GM12878 (cell line): ENCODE results near the gene HDDC3. TPM values are rescaled to one million over a fixed set of nuclear protein-coding genes. Genes with fewer than 3 reads are reported as not detected.

ENCODE experiments used
- ATAC-seq: fragments of 200-7000 bp; cut with Tn5 transposase; 3 replicates; pipeline ENCODE4 v1.9.1; 2020; ENCODE audit warnings: mild to moderate bottlenecking, moderate library complexity
- BruUV-seq: library from RNA; stranded (reverse); fragments of 400-500 nt; replicated peaks from 2 replicates; lab custom pipeline; 2021; lab: Mats Ljungman, UMichigan
- CTCF ChIA-PET: fragments of 300-600 bp; sonication (Branson Sonifier 250); formaldehyde crosslinking; extraction: SDS; loops from one replicate; lab custom pipeline; 2021; ENCODE audit warnings: inconsistent platforms; lab: Yijun Ruan, JAX
- POLR2A ChIA-PET: fragments of 350-600 bp; formaldehyde crosslinking; extraction: SDS; loops from one replicate; lab custom pipeline; 2021; ENCODE audit warnings: inconsistent platforms; lab: Charles Lee
- RAD21 ChIA-PET: fragments of 300-600 bp; sonication (Branson Sonifier 250); formaldehyde crosslinking; loops from one replicate; lab custom pipeline; 2023; ENCODE audit warnings: antibody characterized with exemption; ENCODE audit not compliant: unreplicated experiment; lab: Charles Lee
- SMC1A ChIA-PET: fragments of 300-600 bp; sonication (Branson Sonifier 250); formaldehyde crosslinking; loops from one replicate; lab custom pipeline; 2023; ENCODE audit not compliant: unreplicated experiment, uncharacterized antibody; lab: Charles Lee
- DNase-seq: peaks from one replicate; pipeline ENCODE4 v3.0.0-alpha.2; 2011; ENCODE audit warnings: low read depth, low spot score
- FAIRE-seq: peaks from 3 replicates; lab custom pipeline; 2011; peaks lifted over from hg19 to GRCh38; lab: Jason Lieb, UNC
- H2AFZ ChIP-seq: 2 replicates; pipeline ENCODE4 v1.6.0; 2011; ENCODE audit warnings: low read depth, low read length, control low read depth; ENCODE audit not compliant: control insufficient read depth
- H3K27ac ChIP-seq: 2 replicates; pipeline ENCODE4 v1.5.1; 2011; ENCODE audit warnings: control low read depth; ENCODE audit not compliant: control insufficient read depth, insufficient read depth
- H3K27me3 ChIP-seq, 2 experiments: replicated peaks in 1 of 2; 2 replicates each; pipeline versions ENCODE4 v1.6.0 to v1.6.1; 2011; ENCODE audit warnings: low read length in 1 of 2; ENCODE audit not compliant: control insufficient read depth in 2 of 2, insufficient read depth in 2 of 2
- H3K36me3 ChIP-seq, 2 experiments: 2 replicates each; pipeline ENCODE4 v1.5.1; 2011; ENCODE audit warnings: low read length in 1 of 2; ENCODE audit not compliant: control insufficient read depth in 2 of 2, insufficient read depth in 2 of 2
- H3K4me1 ChIP-seq: 2 replicates; pipeline ENCODE4 v1.6.1; 2011; ENCODE audit warnings: mild to moderate bottlenecking, low read length, moderate library complexity, mixed read lengths; ENCODE audit not compliant: control insufficient read depth, insufficient read depth
- H3K4me2 ChIP-seq: 2 replicates; pipeline ENCODE4 v1.6.0; 2011; ENCODE audit warnings: control low read depth; ENCODE audit not compliant: control insufficient read depth, insufficient read depth
- H3K4me3 ChIP-seq: fragments of 200-600 bp; sonication (generic); 2 replicates; pipeline ENCODE4 v1.5.1; 2016
- H3K79me2 ChIP-seq: 2 replicates; pipeline ENCODE4 v1.6.0; 2011; ENCODE audit warnings: low read length; ENCODE audit not compliant: control insufficient read depth, insufficient read depth
- H3K9ac ChIP-seq: 2 replicates; pipeline ENCODE4 v1.8.0; 2011; ENCODE audit warnings: low read length, control low read depth, mixed read lengths; ENCODE audit not compliant: control insufficient read depth, insufficient read depth
- H3K9me3 ChIP-seq: replicated peaks from 3 replicates; pipeline ENCODE4 v1.5.1; 2011; ENCODE audit warnings: mild to moderate bottlenecking, low read length; ENCODE audit not compliant: control insufficient read depth, insufficient read depth
- H4K20me1 ChIP-seq: 2 replicates; pipeline ENCODE4 v1.6.0; 2011; ENCODE audit not compliant: control insufficient read depth, insufficient read depth
- WGBS: methylation state at CpG from one replicate; pipeline ENCODE4 v1.1.6; 2016; ENCODE audit warnings: low lambda C conversion rate; ENCODE audit not compliant: insufficient replicate concordance, insufficient coverage; ENCODE audit errors: missing lambda C conversion rate; 5-methylcytosine and 5-hydroxymethylcytosine counted together
- in situ Hi-C: fragments of 300-500 bp; cut with MboI; formaldehyde crosslinking; loops from 9 replicates; pipeline ENCODE4 v1.14.3; 2018; ENCODE audit warnings: mixed read lengths
- intact Hi-C: fragments of 100-400 bp; cut with micrococcal nuclease; formaldehyde crosslinking; loops from one replicate; pipeline ENCODE4 v1.14.2; 2022; ENCODE audit not compliant: unreplicated experiment
- polyA plus RNA-seq, 11 experiments: library from polyadenylated mRNA; depleted of rRNA in 4 of 11; unstranded in 6 of 11; stranded (reverse) in 5 of 11; fragments of >200 nt; fragmentation: Nextera tagmentation in 4 of 11; fragmentation: Illumina TruSeq in 1 of 11; extraction: Ambion mirVana in 4 of 11; extraction: Trizol in 1 of 11; gene quantifications; 1 replicate in 1 of 11; 2 replicates in 10 of 11; pipeline versions ENCODE4 v1.2.1 to v1.2.3, GENCODE V29; 2011 to 2016; ENCODE audit warnings: inconsistent platforms in 2 of 11, missing spikeins in 2 of 11, low read depth in 1 of 11
- total RNA-seq, 4 experiments: library from RNA; depleted of rRNA in 3 of 4; stranded (reverse); fragments of >200 nt in 3 of 4; fragmentation: Illumina TruSeq in 1 of 4; extraction: Trizol in 1 of 4; gene quantifications; 2 replicates each; pipeline versions ENCODE4 v1.2.1 to v1.2.3, GENCODE V29; 2013 to 2021
- TF ChIP-seq, protein P1 (sequence below): IDR thresholded peaks from 2 replicates; pipeline ENCODE4 v1.6.1; 2012; ENCODE audit warnings: improper control_type of control experiment, low read depth, low read length; ENCODE audit not compliant: insufficient replicate concordance
- TF ChIP-seq, protein P2 (sequence below): fragments of 450-650 bp; IDR thresholded peaks from 2 replicates; pipeline ENCODE4 v1.6.1; 2017; ENCODE audit warnings: mild to moderate bottlenecking, low read depth, inconsistent platforms; ENCODE audit not compliant: poor library complexity, severe bottlenecking

The HDDC3 gene
- total and polyA plus RNA-seq, 10 of the 15 experiments (the other 5 are each of a cell fraction or from before 2014, with no cell fraction given): 5.6 to 39.5 (median 23.0) TPM

DNA sequence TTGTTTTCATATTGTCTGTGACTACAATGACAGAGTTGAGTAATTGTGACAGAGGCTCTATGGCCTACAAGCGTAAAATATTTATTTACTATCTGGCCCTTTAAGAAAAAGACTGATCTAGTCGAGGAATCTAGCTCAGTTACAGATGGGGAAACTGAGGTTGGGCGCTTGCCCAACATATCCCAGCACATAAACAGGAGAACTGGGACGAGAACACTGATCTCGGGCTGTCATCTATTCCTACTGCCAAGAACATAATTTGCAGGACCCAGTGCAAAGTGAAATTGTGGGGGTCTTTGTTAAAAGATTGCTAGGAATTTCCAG lies 46.1 kb downstream of the HDDC3 start:
- H3K9me3 ChIP-seq: no peaks in the 10 kb centered on the region
- H3K79me2 ChIP-seq: no peaks in the 10 kb centered on the region; the same call in 1 of the 2 replicates
- TF ChIP-seq, protein P1, sequence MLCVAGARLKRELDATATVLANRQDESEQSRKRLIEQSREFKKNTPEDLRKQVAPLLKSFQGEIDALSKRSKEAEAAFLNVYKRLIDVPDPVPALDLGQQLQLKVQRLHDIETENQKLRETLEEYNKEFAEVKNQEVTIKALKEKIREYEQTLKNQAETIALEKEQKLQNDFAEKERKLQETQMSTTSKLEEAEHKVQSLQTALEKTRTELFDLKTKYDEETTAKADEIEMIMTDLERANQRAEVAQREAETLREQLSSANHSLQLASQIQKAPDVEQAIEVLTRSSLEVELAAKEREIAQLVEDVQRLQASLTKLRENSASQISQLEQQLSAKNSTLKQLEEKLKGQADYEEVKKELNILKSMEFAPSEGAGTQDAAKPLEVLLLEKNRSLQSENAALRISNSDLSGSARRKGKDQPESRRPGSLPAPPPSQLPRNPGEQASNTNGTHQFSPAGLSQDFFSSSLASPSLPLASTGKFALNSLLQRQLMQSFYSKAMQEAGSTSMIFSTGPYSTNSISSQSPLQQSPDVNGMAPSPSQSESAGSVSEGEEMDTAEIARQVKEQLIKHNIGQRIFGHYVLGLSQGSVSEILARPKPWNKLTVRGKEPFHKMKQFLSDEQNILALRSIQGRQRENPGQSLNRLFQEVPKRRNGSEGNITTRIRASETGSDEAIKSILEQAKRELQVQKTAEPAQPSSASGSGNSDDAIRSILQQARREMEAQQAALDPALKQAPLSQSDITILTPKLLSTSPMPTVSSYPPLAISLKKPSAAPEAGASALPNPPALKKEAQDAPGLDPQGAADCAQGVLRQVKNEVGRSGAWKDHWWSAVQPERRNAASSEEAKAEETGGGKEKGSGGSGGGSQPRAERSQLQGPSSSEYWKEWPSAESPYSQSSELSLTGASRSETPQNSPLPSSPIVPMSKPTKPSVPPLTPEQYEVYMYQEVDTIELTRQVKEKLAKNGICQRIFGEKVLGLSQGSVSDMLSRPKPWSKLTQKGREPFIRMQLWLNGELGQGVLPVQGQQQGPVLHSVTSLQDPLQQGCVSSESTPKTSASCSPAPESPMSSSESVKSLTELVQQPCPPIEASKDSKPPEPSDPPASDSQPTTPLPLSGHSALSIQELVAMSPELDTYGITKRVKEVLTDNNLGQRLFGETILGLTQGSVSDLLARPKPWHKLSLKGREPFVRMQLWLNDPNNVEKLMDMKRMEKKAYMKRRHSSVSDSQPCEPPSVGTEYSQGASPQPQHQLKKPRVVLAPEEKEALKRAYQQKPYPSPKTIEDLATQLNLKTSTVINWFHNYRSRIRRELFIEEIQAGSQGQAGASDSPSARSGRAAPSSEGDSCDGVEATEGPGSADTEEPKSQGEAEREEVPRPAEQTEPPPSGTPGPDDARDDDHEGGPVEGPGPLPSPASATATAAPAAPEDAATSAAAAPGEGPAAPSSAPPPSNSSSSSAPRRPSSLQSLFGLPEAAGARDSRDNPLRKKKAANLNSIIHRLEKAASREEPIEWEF: no peak
- TF ChIP-seq, protein P2, sequence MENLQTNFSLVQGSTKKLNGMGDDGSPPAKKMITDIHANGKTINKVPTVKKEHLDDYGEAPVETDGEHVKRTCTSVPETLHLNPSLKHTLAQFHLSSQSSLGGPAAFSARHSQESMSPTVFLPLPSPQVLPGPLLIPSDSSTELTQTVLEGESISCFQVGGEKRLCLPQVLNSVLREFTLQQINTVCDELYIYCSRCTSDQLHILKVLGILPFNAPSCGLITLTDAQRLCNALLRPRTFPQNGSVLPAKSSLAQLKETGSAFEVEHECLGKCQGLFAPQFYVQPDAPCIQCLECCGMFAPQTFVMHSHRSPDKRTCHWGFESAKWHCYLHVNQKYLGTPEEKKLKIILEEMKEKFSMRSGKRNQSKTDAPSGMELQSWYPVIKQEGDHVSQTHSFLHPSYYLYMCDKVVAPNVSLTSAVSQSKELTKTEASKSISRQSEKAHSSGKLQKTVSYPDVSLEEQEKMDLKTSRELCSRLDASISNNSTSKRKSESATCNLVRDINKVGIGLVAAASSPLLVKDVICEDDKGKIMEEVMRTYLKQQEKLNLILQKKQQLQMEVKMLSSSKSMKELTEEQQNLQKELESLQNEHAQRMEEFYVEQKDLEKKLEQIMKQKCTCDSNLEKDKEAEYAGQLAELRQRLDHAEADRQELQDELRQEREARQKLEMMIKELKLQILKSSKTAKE: peak; percentile 3
- TF ChIP-seq, all 136 proteins: peak for 1
- Histone ChIP-seq H3K9ac (no peak overlapping the region), H3K27ac (no peak overlapping the region), H3K27me3 (no peaks in the 10 kb centered on the region), H2AFZ (no peak overlapping the region), H4K20me1 (no peaks in the 10 kb centered on the region), H3K4me2 (no peak overlapping the region), H3K4me1 (peaks cover 19% of the 10 kb centered on the region), H3K36me3 (peaks cover 0 to 7% of the 10 kb centered on the region in 2 experiments; a peak in 2 of 4 replicates), H3K4me3 (no peak overlapping the region)
- CTCF ChIA-PET: interaction anchor here (0.6 to 4.7 kb wide), 69 partner anchors 10 to 599 kb away, joined by 3 to 104 read pairs (median 5); partner anchors contain the start of genes BLM, FURIN, HDDC3 and UNC45A
- FAIRE-seq (no peak), ATAC-seq (no peak), DNase-seq (no peak)
- SMC1A ChIA-PET: interaction anchor here (0.6 to 4.6 kb wide), 50 partner anchors 8 to 588 kb away, joined by 3 to 49 read pairs (median 5); partner anchors contain the start of genes HDDC3, MAN2A2 and UNC45A
- in situ Hi-C loops (loop anchor here (5.0 kb wide), 2 partner anchors 239 to 564 kb away; no protein-coding TSS in a partner anchor), intact Hi-C loops (loop anchor here (1.0 to 10.0 kb wide), 6 partner anchors 69 to 566 kb away; partner anchors contain the start of gene BLM)
- WGBS: 1% methylated on average over 4 of the region's 5 CpGs
- RAD21 ChIA-PET: interaction anchor here (0.7 to 4.0 kb wide), 38 partner anchors 9 to 593 kb away, joined by 3 to 57 read pairs (median 5); partner anchors contain the start of genes BLM, HDDC3, MAN2A2 and UNC45A
- POLR2A ChIA-PET: interaction anchor here (0.9 to 1.6 kb wide), 3 partner anchors 44 to 238 kb away, joined by 3 to 6 read pairs (median 6); partner anchors contain the start of gene HDDC3
- no TSS peak for BruUV-seq
